ENCODE data around the gene KLHL1. TPM values are rescaled to one million over a fixed set of nuclear protein-coding genes. Genes with fewer than 3 reads are reported as not detected.

The KLHL1 gene
- total and polyA plus RNA-seq, 2 donors from 2014 or later = 0.13 TPM; not detected in 1

DNA sequence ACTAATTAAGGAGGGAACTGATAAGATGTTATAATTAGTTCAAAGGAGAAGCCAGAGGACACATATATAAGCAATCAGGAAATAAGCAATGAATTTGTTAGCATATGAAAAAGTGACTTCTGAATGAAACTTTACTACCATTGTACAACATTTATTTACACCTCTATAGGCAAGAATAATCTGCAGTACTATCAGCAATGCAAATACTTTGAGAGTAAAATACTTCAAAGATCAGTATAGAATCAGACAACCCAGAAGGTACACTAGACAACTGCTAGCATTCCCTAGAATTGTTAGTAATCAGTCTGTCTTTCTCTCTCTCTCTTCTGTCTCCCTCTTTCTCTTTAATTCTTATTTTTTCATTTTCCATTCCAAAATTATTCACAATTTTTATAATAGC lies 197.5 kb downstream of the KLHL1 start:
- FAIRE-seq (peak; percentile 8), DNase-seq (no peak)
- intact Hi-C loops (cut with DNase I) = no loop called here
- Histone ChIP-seq H3K9ac (ENCODE audit: low read length in 3 of 3) (no peak overlapping the region), H3K4me1 (ENCODE audit: control insufficient read depth in 2 of 3, insufficient read depth in 2 of 3, low read depth in 1 of 3, low read length in 3 of 3) (no peaks in the 10 kb centered on the region), H3K36me3 (ENCODE audit: control insufficient read depth in 2 of 3, insufficient read depth in 3 of 3, low read length in 3 of 3) (no peaks in the 10 kb centered on the region), H3K9me3 (ENCODE audit: control insufficient read depth in 2 of 3, insufficient read depth in 1 of 3, low read length in 3 of 3) (no peaks in the 10 kb centered on the region), H3K27ac (ENCODE audit: low read depth in 2 of 2, low read length in 2 of 2) (no peak overlapping the region), H3K4me3 (ENCODE audit: low read length in 3 of 3) (no peak overlapping the region), H3K27me3 (ENCODE audit: control insufficient read depth, insufficient read depth, low read length) (no peaks in the 10 kb centered on the region)
- TF ChIP-seq, protein P1, sequence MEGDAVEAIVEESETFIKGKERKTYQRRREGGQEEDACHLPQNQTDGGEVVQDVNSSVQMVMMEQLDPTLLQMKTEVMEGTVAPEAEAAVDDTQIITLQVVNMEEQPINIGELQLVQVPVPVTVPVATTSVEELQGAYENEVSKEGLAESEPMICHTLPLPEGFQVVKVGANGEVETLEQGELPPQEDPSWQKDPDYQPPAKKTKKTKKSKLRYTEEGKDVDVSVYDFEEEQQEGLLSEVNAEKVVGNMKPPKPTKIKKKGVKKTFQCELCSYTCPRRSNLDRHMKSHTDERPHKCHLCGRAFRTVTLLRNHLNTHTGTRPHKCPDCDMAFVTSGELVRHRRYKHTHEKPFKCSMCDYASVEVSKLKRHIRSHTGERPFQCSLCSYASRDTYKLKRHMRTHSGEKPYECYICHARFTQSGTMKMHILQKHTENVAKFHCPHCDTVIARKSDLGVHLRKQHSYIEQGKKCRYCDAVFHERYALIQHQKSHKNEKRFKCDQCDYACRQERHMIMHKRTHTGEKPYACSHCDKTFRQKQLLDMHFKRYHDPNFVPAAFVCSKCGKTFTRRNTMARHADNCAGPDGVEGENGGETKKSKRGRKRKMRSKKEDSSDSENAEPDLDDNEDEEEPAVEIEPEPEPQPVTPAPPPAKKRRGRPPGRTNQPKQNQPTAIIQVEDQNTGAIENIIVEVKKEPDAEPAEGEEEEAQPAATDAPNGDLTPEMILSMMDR (IDR thresholded peaks at IDR 0.05; ENCODE audit: borderline replicate concordance, extremely low read depth, insufficient read depth) = no peak

DNA sequence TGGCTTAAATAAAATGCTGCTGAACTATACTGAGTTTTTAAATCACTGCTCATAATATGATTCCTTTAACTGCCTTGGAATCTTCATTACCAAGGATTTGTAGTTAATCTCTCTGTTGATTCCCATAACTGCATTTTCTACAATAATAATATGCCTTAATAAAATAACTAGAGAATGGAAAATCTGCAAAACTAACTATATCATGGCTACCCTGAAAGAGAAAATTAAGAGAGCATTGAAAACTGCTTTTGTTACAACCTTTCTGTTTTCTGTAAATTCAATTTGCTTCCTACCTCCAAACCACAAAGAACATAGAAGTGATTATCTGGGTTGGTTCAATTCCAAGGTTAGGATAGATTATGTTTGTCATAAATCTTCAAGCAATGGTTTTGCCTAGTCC lies 203.5 kb downstream of the KLHL1 start:
- no peaks in the 10 kb centered on the region for H3K36me3 ChIP-seq (ENCODE audit: control insufficient read depth in 2 of 3, insufficient read depth in 3 of 3, low read length in 3 of 3)
- H3K9ac ChIP-seq (ENCODE audit: low read length in 3 of 3) = no peak overlapping the region
- intact Hi-C loops (cut with DNase I) = no loop called here
- H3K4me3 ChIP-seq (ENCODE audit: low read length in 3 of 3) = no peak overlapping the region
- H3K27ac ChIP-seq (ENCODE audit: low read depth in 2 of 2, low read length in 2 of 2) = no peak overlapping the region
- no peaks in the 10 kb centered on the region for H3K27me3 ChIP-seq (ENCODE audit: control insufficient read depth, insufficient read depth, low read length)
- H3K4me1 ChIP-seq (ENCODE audit: control insufficient read depth in 2 of 3, insufficient read depth in 2 of 3, low read depth in 1 of 3, low read length in 3 of 3) = no peaks in the 10 kb centered on the region
- DNase-seq (no peak), FAIRE-seq (no peak)
- TF ChIP-seq, protein P1 (IDR thresholded peaks at IDR 0.05; ENCODE audit: borderline replicate concordance, extremely low read depth, insufficient read depth) = no peak
- H3K9me3 ChIP-seq (ENCODE audit: control insufficient read depth in 2 of 3, insufficient read depth in 1 of 3, low read length in 3 of 3) = no peaks in the 10 kb centered on the region

DNA sequence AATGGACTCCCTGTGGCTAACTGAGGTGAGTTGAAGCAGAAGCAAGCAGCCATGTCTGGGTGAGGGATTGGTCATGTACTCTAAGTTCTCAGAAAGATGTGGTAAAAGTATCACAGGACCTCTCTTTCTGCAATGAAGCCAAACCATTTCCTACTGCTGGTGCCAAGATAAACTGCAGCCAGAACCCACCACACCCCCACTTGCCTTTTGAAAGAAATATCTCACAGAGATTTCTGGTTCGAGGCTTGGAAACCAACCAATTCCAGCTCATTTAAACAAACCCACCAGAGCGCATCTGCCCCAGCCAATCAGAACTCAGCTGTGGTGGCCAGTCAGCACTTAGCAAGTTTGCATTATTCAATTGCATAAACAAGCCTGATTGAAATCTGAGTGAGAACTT lies 205.2 kb downstream of the KLHL1 start:
- intact Hi-C loops (cut with DNase I) = no loop called here
- DNase-seq (no peak), FAIRE-seq (no peak)
- no peaks in the 10 kb centered on the region for H3K9me3 ChIP-seq (ENCODE audit: control insufficient read depth in 2 of 3, insufficient read depth in 1 of 3, low read length in 3 of 3)
- TF ChIP-seq, protein P1 (IDR thresholded peaks at IDR 0.05; ENCODE audit: borderline replicate concordance, extremely low read depth, insufficient read depth) = no peak
- no peak overlapping the region for H3K9ac ChIP-seq (ENCODE audit: low read length in 3 of 3)
- no peak overlapping the region for H3K27ac ChIP-seq (ENCODE audit: low read depth in 2 of 2, low read length in 2 of 2)
- H3K27me3 ChIP-seq (ENCODE audit: control insufficient read depth, insufficient read depth, low read length) = no peaks in the 10 kb centered on the region
- H3K4me3 ChIP-seq (ENCODE audit: low read length in 3 of 3) = no peak overlapping the region
- no peaks in the 10 kb centered on the region for H3K36me3 ChIP-seq (ENCODE audit: control insufficient read depth in 2 of 3, insufficient read depth in 3 of 3, low read length in 3 of 3)
- H3K4me1 ChIP-seq (ENCODE audit: control insufficient read depth in 2 of 3, insufficient read depth in 2 of 3, low read depth in 1 of 3, low read length in 3 of 3) = no peaks in the 10 kb centered on the region

DNA sequence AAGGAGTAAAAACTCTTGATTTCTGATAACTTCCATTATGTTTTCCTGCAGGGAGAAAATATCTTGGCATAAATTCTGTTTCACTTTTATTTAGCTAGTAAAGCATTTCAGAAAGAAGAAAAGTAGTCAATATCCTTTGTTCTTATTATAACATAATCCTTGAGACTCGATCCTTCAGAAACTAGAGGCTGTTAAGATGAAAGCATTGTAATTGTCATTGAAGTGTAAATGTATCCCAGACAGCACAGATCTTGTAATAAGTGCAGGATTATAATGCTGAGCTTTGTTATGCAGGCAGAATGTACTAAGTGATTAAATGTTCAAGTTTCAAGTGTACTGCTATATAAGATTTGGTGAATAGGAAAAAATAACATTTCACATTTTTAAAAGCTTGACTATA lies 225.8 kb downstream of the KLHL1 start:
- DNase-seq (no peak), FAIRE-seq (no peak)
- Histone ChIP-seq H3K4me3 (ENCODE audit: low read length in 3 of 3) (no peak overlapping the region), H3K4me1 (ENCODE audit: control insufficient read depth in 2 of 3, insufficient read depth in 2 of 3, low read depth in 1 of 3, low read length in 3 of 3) (no peaks in the 10 kb centered on the region), H3K27me3 (ENCODE audit: control insufficient read depth, insufficient read depth, low read length) (no peaks in the 10 kb centered on the region), H3K9me3 (ENCODE audit: control insufficient read depth in 2 of 3, insufficient read depth in 1 of 3, low read length in 3 of 3) (no peaks in the 10 kb centered on the region), H3K27ac (ENCODE audit: low read depth in 2 of 2, low read length in 2 of 2) (no peak overlapping the region), H3K9ac (ENCODE audit: low read length in 3 of 3) (no peak overlapping the region), H3K36me3 (ENCODE audit: control insufficient read depth in 2 of 3, insufficient read depth in 3 of 3, low read length in 3 of 3) (no peaks in the 10 kb centered on the region)
- TF ChIP-seq, protein P1 (IDR thresholded peaks at IDR 0.05; ENCODE audit: borderline replicate concordance, extremely low read depth, insufficient read depth) = no peak
- intact Hi-C loops (cut with DNase I) = no loop called here
